OCI-LY1 (cell line): ENCODE results near the gene VCPKMT.

ENCODE experiments used
- H2AFZ ChIP-seq: fragments of 200-600 bp; sonication (generic), shearing (Covaris generic); 2 replicates; pipeline ENCODE4 v1.6.0; 2014; ENCODE audit warnings: antibody characterized with exemption, mild to moderate bottlenecking, low read length
- H3F3A ChIP-seq: fragments of 200-600 bp; sonication (generic), shearing (Covaris generic); 2 replicates; pipeline ENCODE4 v1.6.0; 2014; ENCODE audit warnings: mild to moderate bottlenecking, antibody characterized with exemption, low read length, moderate library complexity; ENCODE audit not compliant: insufficient read depth
- H3K27ac ChIP-seq: fragments of 200-600 bp; sonication (generic); 2 replicates; pipeline ENCODE4 v1.5.1; 2014; ENCODE audit warnings: low read length, mixed run types, mild to moderate bottlenecking, low read depth; ENCODE audit not compliant: poor library complexity, severe bottlenecking
- H3K27me3 ChIP-seq: fragments of 200-600 bp; sonication (generic); 2 replicates; pipeline ENCODE4 v1.6.0; 2014; ENCODE audit warnings: antibody characterized with exemption, mild to moderate bottlenecking, low read length, moderate library complexity; ENCODE audit not compliant: insufficient read depth
- H3K36me3 ChIP-seq: fragments of 200-600 bp; sonication (generic); 2 replicates; pipeline ENCODE4 v1.6.1; 2014; ENCODE audit warnings: mild to moderate bottlenecking, antibody characterized with exemption, low read length, moderate library complexity, mixed read lengths; ENCODE audit not compliant: insufficient read depth
- H3K4me1 ChIP-seq: fragments of 200-600 bp; sonication (generic); 2 replicates; pipeline ENCODE4 v1.5.1; 2014; ENCODE audit warnings: mild to moderate bottlenecking, low read length, moderate library complexity; ENCODE audit not compliant: insufficient read depth, severe bottlenecking
- H3K4me2 ChIP-seq: fragments of 200-600 bp; sonication (generic), shearing (Covaris generic); 2 replicates; pipeline ENCODE4 v1.6.1; 2014; ENCODE audit warnings: low read length
- H3K4me3 ChIP-seq: fragments of 200-600 bp; sonication (generic); 2 replicates; pipeline ENCODE4 v1.5.1; 2014; ENCODE audit warnings: low read length, low read depth, mild to moderate bottlenecking, mixed read lengths; ENCODE audit not compliant: poor library complexity, severe bottlenecking
- H3K79me2 ChIP-seq: fragments of 200-600 bp; shearing (Covaris generic); 2 replicates; pipeline ENCODE4 v1.6.1; 2016; ENCODE audit warnings: mixed run types, low read length, mixed read lengths; ENCODE audit not compliant: insufficient read depth
- H3K9ac ChIP-seq: fragments of 200-600 bp; sonication (generic), shearing (Covaris generic); 2 replicates; pipeline ENCODE4 v1.6.1; 2014; ENCODE audit warnings: mild to moderate bottlenecking, low read length, mixed read lengths
- H3K9me2 ChIP-seq: fragments of 200-600 bp; sonication (generic), shearing (Covaris generic); 2 replicates; pipeline ENCODE4 v1.6.1; 2014; ENCODE audit warnings: low read depth, mild to moderate bottlenecking, low read length, mixed read lengths
- H3K9me3 ChIP-seq: fragments of 200-600 bp; shearing (Covaris generic); 2 replicates; pipeline ENCODE4 v1.6.1; 2014; ENCODE audit warnings: low read length, mixed read lengths
- H4K20me1 ChIP-seq: fragments of 200-600 bp; sonication (generic), shearing (Covaris generic); 2 replicates; pipeline ENCODE4 v1.6.0; 2016; ENCODE audit warnings: mild to moderate bottlenecking, low read length; ENCODE audit not compliant: insufficient read depth
- CTCF ChIP-seq: fragments of 200-600 bp; sonication (generic), shearing (Covaris generic); IDR thresholded peaks from 2 replicates; pipeline ENCODE4 v1.5.1; 2017; ENCODE audit warnings: mild to moderate bottlenecking, antibody characterized with exemption, low read length, moderate library complexity, mixed read lengths
- EZH2 ChIP-seq: fragments of 200-600 bp; sonication (generic), shearing (Covaris generic); IDR thresholded peaks from 2 replicates; pipeline ENCODE4 v1.8.0; 2017; ENCODE audit warnings: borderline replicate concordance, mixed run types, mild to moderate bottlenecking, antibody characterized with exemption, low read length, moderate library complexity, mixed read lengths

Gene VCPKMT

GRCh38 chr14:50139192-50139591 lies 22.8 kb upstream of the VCPKMT start:
- H2AFZ ChIP-seq: no peak overlapping the region
- H3K4me1 ChIP-seq: no peaks in the 10 kb centered on the region
- no peaks in the 10 kb centered on the region for H3K9me3 ChIP-seq
- no peak overlapping the region for H3K9ac ChIP-seq
- no peak for TF ChIP-seq CTCF
- no peak for TF ChIP-seq EZH2
- H3K4me3 ChIP-seq: no peak overlapping the region
- no peak overlapping the region for H3K27ac ChIP-seq
- no peaks in the 10 kb centered on the region for H3K9me2 ChIP-seq
- H3K27me3 ChIP-seq: no peaks in the 10 kb centered on the region
- H3K36me3 ChIP-seq: no peaks in the 10 kb centered on the region; the same call in 1 of the 2 replicates
- no peaks in the 10 kb centered on the region; the same call in 1 of the 2 replicates for H3K79me2 ChIP-seq
- no peak overlapping the region for H3K4me2 ChIP-seq
- H3F3A ChIP-seq: no peaks in the 10 kb centered on the region
- H4K20me1 ChIP-seq: no peaks in the 10 kb centered on the region

GRCh38 chr14:50127802-50128201 lies 11.4 kb upstream of the VCPKMT start:
- Histone ChIP-seq H3K27ac (no peak overlapping the region), H3K4me1 (no peaks in the 10 kb centered on the region), H3K4me2 (no peak overlapping the region), H3K9ac (no peak overlapping the region), H2AFZ (no peak overlapping the region), H4K20me1 (no peaks in the 10 kb centered on the region), H3F3A (no peaks in the 10 kb centered on the region), H3K27me3 (no peaks in the 10 kb centered on the region), H3K4me3 (no peak overlapping the region), H3K36me3 (peaks cover 32% of the 10 kb centered on the region), H3K79me2 (no peaks in the 10 kb centered on the region), H3K9me2 (no peaks in the 10 kb centered on the region), H3K9me3 (no peaks in the 10 kb centered on the region)
- TF ChIP-seq EZH2: no peak
- no peak for TF ChIP-seq CTCF

GRCh38 chr14:50123062-50123461 lies 6.7 kb upstream of the VCPKMT start:
- no peak overlapping the region for H3K4me3 ChIP-seq
- H3K79me2 ChIP-seq: no peaks in the 10 kb centered on the region
- H3K9ac ChIP-seq: no peak overlapping the region
- H3K9me2 ChIP-seq: no peaks in the 10 kb centered on the region
- H4K20me1 ChIP-seq: no peaks in the 10 kb centered on the region
- no peak overlapping the region for H2AFZ ChIP-seq
- H3K27me3 ChIP-seq: no peaks in the 10 kb centered on the region
- H3F3A ChIP-seq: no peaks in the 10 kb centered on the region
- no peak overlapping the region for H3K4me2 ChIP-seq
- H3K4me1 ChIP-seq: no peaks in the 10 kb centered on the region
- no peaks in the 10 kb centered on the region for H3K9me3 ChIP-seq
- H3K27ac ChIP-seq: no peak overlapping the region
- TF ChIP-seq EZH2 (no peak), CTCF (no peak)
- peaks cover 10% of the 10 kb centered on the region; the same call in 1 of the 2 replicates for H3K36me3 ChIP-seq
